ENCODE measurements around the gene RAB11A. TPM values are rescaled to one million over a fixed set of nuclear protein-coding genes. Genes with fewer than 3 reads are reported as not detected.

Gene RAB11A
- total and polyA plus RNA-seq, 9 of the 15 experiments (the other 6 are each of a cell fraction or from before 2014, with no cell fraction given) = 129 to 369 (median 245) TPM

DNA sequence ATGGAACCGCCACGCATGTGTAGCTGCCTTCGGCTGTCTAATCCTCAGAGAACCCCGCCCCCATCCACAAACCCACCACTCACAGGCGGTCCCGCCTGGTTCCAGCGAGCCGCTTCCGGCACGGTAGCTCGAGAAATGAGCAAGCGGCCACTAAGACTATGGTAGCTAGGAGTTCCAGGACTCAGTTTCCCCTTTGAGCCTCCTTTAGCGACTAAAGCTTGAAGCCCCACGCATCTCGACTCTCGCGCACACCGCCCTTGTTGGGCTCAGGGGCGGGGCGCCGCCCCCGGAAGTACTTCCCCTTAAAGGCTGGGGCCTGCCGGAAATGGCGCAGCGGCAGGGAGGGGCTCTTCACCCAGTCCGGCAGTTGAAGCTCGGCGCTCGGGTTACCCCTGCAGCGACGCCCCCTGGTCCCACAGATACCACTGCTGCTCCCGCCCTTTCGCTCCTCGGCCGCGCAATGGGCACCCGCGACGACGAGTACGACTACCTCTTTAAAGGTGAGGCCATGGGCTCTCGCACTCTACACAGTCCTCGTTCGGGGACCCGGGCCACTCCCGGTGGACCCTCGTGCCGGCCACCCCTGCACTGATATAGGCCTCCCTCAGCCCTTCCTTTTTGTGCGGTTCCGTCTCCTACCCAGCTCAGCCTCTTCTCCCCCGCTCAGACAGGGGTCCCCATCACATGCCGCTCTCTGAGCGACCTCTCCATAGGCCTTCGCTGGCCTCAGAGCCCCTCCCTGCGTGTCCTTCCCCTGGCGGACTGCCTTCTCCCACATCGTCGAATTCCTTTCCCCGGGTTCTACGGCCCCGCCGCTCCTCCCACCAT is at the start of gene RAB11A (continued):
- TF ChIP-seq NONO (IDR thresholded peaks at IDR 0.05; ENCODE audit: low read depth in 2 of 2, low read length in 1 of 2) = no peak
- no peak for TF ChIP-seq MXI1 (IDR thresholded peaks at IDR 0.05; ENCODE audit: low read depth, low read length)
- TF ChIP-seq HMG20A (CRISPR knock-in tag; conservative IDR thresholded peaks at IDR 0.05) = no peak
- TF ChIP-seq ARID2 (IDR thresholded peaks at IDR 0.05) = 0 out of 2 replicates have a peak, but pooled peaks have one; percentile 6
- no peak for TF ChIP-seq SP2 (IDR thresholded peaks at IDR 0.05; ENCODE audit: extremely low read depth, low read depth, low read length, poor library complexity, severe bottlenecking)
- TF ChIP-seq, protein P1, sequence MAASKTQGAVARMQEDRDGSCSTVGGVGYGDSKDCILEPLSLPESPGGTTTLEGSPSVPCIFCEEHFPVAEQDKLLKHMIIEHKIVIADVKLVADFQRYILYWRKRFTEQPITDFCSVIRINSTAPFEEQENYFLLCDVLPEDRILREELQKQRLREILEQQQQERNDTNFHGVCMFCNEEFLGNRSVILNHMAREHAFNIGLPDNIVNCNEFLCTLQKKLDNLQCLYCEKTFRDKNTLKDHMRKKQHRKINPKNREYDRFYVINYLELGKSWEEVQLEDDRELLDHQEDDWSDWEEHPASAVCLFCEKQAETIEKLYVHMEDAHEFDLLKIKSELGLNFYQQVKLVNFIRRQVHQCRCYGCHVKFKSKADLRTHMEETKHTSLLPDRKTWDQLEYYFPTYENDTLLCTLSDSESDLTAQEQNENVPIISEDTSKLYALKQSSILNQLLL (CRISPR knock-in tag; IDR thresholded peaks at IDR 0.05; ENCODE audit: borderline replicate concordance) = no peak
- TF ChIP-seq ZNF696 (CRISPR knock-in tag; conservative IDR thresholded peaks at IDR 0.05) = no peak
- TF ChIP-seq ESRRA (IDR thresholded peaks at IDR 0.05; ENCODE audit: borderline replicate concordance, low read depth) = peak; percentile 51
- TF ChIP-seq EP300 (IDR thresholded peaks at IDR 0.05; ENCODE audit: low read length) = 0 out of 2 replicates have a peak, but pooled peaks have one; percentile 18
- TF ChIP-seq, protein P2, sequence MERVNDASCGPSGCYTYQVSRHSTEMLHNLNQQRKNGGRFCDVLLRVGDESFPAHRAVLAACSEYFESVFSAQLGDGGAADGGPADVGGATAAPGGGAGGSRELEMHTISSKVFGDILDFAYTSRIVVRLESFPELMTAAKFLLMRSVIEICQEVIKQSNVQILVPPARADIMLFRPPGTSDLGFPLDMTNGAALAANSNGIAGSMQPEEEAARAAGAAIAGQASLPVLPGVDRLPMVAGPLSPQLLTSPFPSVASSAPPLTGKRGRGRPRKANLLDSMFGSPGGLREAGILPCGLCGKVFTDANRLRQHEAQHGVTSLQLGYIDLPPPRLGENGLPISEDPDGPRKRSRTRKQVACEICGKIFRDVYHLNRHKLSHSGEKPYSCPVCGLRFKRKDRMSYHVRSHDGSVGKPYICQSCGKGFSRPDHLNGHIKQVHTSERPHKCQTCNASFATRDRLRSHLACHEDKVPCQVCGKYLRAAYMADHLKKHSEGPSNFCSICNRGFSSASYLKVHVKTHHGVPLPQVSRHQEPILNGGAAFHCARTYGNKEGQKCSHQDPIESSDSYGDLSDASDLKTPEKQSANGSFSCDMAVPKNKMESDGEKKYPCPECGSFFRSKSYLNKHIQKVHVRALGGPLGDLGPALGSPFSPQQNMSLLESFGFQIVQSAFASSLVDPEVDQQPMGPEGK (CRISPR knock-in tag; IDR thresholded peaks at IDR 0.05; ENCODE audit: borderline replicate concordance) = no peak
- TF ChIP-seq, protein P3, sequence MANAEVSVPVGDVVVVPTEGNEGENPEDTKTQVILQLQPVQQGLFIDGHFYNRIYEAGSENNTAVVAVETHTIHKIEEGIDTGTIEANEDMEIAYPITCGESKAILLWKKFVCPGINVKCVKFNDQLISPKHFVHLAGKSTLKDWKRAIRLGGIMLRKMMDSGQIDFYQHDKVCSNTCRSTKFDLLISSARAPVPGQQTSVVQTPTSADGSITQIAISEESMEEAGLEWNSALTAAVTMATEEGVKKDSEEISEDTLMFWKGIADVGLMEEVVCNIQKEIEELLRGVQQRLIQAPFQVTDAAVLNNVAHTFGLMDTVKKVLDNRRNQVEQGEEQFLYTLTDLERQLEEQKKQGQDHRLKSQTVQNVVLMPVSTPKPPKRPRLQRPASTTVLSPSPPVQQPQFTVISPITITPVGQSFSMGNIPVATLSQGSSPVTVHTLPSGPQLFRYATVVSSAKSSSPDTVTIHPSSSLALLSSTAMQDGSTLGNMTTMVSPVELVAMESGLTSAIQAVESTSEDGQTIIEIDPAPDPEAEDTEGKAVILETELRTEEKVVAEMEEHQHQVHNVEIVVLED (CRISPR knock-in tag; IDR thresholded peaks at IDR 0.05) = no peak
- TF ChIP-seq, protein P4, sequence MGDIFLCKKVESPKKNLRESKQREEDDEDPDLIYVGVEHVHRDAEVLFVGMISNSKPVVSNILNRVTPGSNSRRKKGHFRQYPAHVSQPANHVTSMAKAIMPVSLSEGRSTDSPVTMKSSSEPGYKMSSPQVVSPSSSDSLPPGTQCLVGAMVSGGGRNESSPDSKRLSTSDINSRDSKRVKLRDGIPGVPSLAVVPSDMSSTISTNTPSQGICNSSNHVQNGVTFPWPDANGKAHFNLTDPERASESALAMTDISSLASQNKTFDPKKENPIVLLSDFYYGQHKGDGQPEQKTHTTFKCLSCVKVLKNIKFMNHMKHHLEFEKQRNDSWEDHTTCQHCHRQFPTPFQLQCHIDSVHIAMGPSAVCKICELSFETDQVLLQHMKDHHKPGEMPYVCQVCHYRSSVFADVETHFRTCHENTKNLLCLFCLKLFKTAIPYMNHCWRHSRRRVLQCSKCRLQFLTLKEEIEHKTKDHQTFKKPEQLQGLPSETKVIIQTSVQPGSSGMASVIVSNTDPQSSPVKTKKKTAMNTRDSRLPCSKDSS (IDR thresholded peaks at IDR 0.05; ENCODE audit: low read depth, partially characterized antibody) = no peak
- peak; percentile 70 for TF ChIP-seq CBX1 (IDR thresholded peaks at IDR 0.05; ENCODE audit: low read depth)

All from K562 (cell line).